Measurements from ENCODE around the gene OASL.
"Not testable (repeated sequence)": the region's sequence is repeated elsewhere in the genome, so short reads cannot be mapped to it uniquely, and the experiment has no call there.

Gene OASL

DNA sequence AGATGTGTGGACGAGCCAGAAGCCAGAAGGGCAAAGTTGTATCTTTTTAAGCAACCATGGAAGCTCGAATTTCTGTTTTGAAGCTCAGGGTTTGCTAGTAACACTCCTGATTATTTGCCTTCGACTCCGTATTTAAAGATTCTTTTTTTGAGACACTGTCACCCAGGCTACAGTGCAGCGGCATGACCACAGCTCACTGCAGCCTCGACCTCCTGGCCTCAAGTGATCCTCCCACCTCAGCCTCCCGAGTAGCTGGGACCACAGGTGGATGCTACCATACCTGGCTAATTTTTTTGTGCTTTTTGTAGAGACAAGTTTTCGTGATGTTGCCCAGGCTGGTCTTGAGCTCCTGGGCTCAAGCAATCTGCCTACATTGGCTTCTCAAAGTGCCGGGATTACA, 18.7 kb upstream of the OASL start:
- no peak for DNase-seq

- no peak for DNase-seq
These were observed 14.7 kb upstream of the OASL start for GRCh38 chr12:121053706-121054105.

DNA sequence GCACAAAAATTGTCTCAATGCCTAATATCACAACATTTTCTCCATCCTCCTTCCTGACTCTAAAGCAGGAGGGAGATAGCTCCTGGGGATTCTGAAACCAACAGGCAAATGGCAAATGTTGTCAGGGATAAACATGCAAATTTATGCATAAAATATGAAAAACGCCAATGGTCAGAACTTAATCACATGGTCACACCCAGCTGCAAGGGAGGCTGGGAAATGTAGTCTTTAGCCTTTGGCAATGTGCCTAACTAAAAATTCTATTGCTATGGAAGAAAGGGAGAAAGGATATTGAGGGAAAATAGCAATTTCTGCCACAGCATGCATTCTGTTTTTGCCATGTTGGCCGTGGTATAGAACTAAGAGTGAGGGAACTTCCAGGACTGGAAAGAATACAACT, 11.7 kb upstream of the OASL start:
- no peak for DNase-seq

GRCh38 chr12:121048442-121048841, 9.4 kb upstream of the OASL start:
- no peak for DNase-seq

GRCh38 chr12:121047400-121047799, 8.4 kb upstream of the OASL start:
- DNase-seq: not testable (repeated sequence)

- DNase-seq: no peak
These were observed 4.0 kb upstream of the OASL start for GRCh38 chr12:121043067-121043466.

GRCh38 chr12:121036810-121037326, 2.2 kb downstream of the OASL start:
- DNase-seq: no peak

DNA sequence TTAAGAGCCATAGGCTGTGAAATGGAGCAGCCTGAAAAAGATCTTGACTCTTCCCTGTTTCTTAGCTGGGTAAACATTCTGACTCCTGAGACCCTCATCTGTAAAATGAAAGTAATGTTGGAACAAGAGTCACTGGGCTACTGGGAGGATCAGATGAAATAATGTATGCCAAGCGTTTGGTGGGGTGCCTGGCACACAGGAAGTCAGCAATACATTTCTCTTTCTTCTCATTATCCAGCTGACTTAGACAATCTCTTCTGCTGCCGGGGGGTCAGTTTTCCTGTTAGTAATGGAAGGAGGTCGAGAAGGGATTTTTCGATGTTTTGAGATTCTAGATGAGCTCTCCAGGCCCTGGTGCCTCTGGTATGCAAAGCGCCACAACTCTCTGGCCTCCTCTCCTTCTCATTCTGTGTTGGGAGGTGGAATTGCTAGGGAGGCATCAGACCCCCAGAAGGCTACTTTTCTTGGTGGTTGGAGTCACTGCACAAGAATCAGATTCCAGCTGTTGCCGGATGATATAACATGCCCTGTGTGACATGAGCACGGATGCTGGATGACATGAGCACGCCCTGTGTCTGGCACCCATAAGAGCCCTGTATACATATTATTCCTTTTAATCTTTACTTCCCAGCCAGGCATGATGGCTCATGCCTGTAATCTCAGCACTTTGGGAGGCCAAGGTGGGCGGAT, 4.3 kb downstream of the OASL start:
- DNase-seq: no peak

- no peak for DNase-seq
These were observed 5.3 kb downstream of the OASL start for GRCh38 chr12:121033625-121034349.

DNA sequence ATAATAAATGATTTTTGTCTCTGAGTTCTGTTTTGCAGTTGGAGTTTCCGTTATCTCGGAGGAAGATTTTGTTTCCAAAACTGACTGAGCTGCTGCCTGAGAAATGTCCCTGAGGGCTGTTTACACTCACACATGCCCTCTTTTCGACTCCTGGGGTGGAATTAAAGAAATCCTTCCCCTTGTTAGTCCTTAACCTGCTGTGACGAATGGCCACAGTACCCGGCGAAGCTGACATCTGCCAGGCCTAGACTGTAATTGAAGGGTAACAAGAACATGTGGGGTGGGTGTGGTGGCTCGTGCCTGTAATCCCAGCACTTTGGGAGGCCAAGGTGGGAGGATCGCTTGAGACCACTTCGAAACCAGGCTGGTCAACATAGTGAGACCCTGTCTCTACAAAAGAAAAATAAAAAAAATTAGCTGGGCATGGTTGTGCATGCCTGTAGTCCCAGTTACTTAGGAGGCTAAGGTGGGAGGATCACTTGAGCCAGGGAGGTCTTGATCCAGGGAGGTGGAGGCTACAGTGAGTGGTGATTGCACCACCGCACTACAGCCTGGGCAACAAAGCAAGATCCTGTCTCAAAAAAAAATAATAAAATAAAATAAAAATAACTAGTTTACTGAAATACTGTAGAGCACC, 8.4 kb downstream of the OASL start:
- DNase-seq: no peak

GRCh38 chr12:121026274-121027045, 12.6 kb downstream of the OASL start:
- DNase-seq: no peak

GRCh38 chr12:121025442-121026226, 13.4 kb downstream of the OASL start:
- no peak for DNase-seq

GRCh38 chr12:121023799-121024198, 15.2 kb downstream of the OASL start:
- DNase-seq: no peak

GRCh38 chr12:121022713-121023112, 16.3 kb downstream of the OASL start:
- no peak for DNase-seq

GRCh38 chr12:121021754-121022153, 17.3 kb downstream of the OASL start:
- no peak for DNase-seq

DNA sequence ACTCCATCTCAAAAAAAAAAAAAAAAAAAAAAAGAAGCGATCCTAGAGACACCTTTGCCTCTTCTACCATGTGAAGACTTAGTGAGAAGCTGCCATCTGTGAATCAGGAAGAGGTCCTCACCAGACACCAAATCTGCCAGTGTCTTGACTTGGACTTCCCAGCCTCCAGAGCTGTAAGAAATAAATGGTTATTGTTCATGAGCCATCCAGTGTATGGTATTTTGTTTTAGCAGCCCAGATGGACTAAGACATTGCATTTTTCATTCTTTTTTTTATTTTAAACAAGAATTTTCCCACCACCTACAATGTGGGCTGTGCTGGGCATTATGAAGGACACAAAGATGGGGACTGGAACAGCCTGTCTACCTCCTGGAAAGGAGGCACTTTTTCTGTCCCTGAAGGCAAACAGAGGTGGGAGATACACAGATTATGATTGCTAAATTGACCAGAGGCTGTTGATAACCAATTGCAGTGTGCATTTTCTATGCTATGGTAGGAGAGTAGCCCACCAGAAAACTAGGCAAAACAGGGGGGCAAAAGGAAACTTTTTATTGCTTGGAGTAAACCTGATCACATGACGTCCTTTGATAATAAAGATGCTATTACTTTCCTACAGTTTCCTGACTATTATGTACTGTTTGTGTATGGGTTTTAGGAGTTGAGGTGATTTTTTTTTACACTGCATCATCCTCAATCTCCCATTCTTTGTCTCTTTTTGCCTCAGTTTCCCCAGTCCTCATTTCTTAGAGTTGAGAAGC, 20.0 kb downstream of the OASL start:
- no peak for DNase-seq

DNA sequence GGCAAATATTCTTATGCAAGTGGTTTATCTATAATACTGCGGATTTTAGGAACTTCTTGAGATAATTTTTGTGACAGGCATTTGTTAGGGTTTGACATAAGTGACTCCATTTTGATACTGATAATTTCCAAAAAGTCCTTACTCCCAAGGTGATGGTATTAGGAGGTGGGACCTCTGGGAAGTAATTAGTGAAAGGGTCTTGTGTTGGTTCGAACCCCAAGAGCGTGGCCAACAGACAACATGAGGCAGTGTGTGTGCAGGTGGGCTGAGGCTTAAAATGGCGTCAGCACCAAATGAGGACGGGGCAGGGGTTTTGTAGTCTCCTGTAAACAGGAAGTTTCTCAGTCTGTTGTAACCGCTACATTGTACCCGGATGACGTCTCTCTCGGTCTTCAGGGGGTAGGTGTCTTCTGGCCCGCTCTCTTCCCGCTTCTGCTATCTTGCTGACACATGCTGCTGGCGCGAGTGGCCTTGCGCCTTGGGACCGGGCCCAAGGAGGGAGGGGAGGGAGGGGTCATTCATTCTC, 21.0 kb downstream of the OASL start:
- DNase-seq: no peak

DNA sequence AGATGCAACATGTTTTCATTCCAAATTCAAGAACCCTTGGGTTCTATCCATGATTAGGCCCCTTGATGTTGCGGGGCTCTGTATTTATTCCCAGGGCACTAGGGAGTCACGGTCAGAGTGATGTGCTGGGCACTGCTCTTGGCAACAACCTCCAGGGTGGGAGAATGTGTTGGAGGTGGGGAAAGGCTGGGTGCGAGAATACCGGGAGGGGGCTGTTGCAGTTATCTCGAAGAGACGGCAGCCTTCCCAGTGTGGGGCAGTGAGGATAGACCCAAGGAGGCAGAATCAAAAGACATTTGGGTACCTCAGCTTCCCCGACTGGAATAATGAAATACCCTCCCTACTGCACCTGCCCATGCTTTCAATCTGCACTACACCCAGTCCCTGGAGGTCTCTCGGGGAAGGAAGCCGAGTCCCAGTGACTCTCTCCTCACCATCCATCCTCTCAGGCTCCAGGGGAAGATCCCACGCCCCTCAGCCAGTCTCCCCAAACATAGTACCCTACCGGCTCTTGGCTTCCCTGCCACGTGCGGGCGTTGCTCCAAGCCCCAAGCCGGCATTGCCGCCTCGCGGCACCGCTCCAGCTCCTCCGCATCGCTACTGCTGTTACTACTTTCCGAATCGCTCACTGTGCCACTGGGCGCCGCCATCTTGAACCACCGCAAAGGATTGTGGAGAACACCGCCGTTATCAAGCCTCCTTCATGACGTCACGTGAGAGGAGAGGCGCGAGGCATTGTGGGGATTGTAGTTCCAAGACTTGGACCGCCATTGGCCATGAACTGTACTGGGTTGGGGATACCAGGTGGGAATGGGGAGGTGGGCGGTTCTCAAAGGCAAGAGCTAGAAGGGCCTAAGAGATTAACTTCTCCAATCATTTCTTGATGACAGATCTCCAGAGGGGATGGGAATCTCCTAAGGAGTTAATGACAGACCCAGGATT, 22.9 kb downstream of the OASL start, which contains the start of gene C12orf43:
C12orf43 (minus strand) TSS at position 663 of the 942 bp plus-strand sequence; CDS start at position 650, 13 bp downstream.
- peak; percentile 95 for DNase-seq

DNA sequence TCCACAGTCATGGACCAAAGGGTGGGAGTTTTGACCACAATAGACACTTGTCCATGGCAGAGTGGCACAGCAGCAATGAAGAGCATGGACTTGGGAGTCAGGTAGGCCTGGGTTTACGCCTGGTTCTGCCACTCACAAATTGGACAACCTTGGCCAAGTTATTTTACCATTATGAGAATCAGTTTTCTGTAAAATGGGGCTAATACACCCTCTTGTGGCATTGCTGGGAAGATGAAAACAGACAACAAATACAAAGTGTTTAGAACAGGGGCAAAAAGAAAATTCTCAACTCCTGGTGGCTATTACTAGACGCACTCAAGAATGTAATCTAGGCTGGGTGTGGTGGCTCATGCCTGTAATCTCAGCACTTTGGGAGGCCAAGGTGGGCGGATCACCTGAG, 25.3 kb downstream of the OASL start:
- DNase-seq: no peak

DNA sequence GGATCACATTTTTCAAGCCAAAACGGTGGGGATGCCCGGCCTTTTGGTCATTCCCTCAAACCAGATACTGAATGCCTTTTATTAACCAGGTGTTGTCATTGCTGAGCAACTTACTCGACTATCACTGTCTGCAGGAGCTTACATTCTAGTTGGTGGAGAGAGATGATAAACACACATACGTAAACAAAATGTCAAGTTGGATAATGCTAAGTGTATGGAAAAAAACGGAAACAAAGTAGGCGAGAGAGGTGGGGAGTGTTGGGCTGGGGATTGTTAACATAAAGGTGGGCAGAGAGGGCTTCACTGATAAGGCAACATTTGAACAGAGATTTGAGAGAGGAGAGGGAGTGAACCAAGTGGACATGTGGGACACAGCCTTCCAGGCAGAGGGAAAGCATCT, 27.2 kb downstream of the OASL start:
- DNase-seq: no peak

All from KG1 (cell line).